Measurements from ENCODE around the gene PRTFDC1. TPM values are rescaled to one million over a fixed set of nuclear protein-coding genes. Genes with fewer than 3 reads are reported as not detected.

The PRTFDC1 gene
- total and polyA plus RNA-seq, 7 experiments from 2014 or later = 0.13 to 1.7 (median 0.69) TPM

GRCh38 chr10:24883176-24883575, 69.2 kb downstream of the PRTFDC1 start:
- Histone ChIP-seq H3K4me3 (ENCODE audit: low read length) (no peak overlapping the region), H3K36me3 (ENCODE audit: control insufficient read depth in 2 of 3, insufficient read depth in 3 of 3, low read length in 3 of 3) (no peaks in the 10 kb centered on the region), H3K4me1 (ENCODE audit: control insufficient read depth in 2 of 2, insufficient read depth in 2 of 2, low read length in 2 of 2) (peaks cover 23 to 63% of the 10 kb centered on the region in 2 donors), H3K27me3 (ENCODE audit: control insufficient read depth in 2 of 2, insufficient read depth in 2 of 2, low read length in 2 of 2) (no peaks in the 10 kb centered on the region), H3K9me3 (ENCODE audit: control insufficient read depth in 2 of 3, low read length in 3 of 3) (no peaks in the 10 kb centered on the region), H3K27ac (ENCODE audit: low read depth, low read length) (peak overlapping the region; percentile 47)
- H3K9me3 Mint-ChIP-seq = peaks cover 0 to 9% (median 3%) of the 10 kb centered on the region in 11 donors
- H3K4me1 Mint-ChIP-seq = peaks cover 37 to 82% (median 75%) of the 10 kb centered on the region in 7 donors
- ATAC-seq (no peak), DNase-seq (no peak)
- no peaks in the 10 kb centered on the region for H3K27me3 Mint-ChIP-seq
- H3K36me3 Mint-ChIP-seq = peaks cover 0 to 22% (median 5%) of the 10 kb centered on the region in 5 donors
- peak overlapping the region in 9 of 10 donors; percentile 31 to 82 (median 66) for H3K4me3 Mint-ChIP-seq
- peak overlapping the region; percentile 79 to 97 (median 92) for H3K27ac Mint-ChIP-seq
- ChIA-PET CTCF (interaction anchor here (1.4 to 1.9 kb wide), 2 partner anchors 11 to 16 kb away, joined by 4 to 5 read pairs; no protein-coding TSS in a partner anchor), POLR2A (interaction anchor here (0.6 to 4.5 kb wide), 6 partner anchors 12 to 1441 kb away, joined by 3 to 33 read pairs (median 3); no protein-coding TSS in a partner anchor)
- intact Hi-C loops (cut with micrococcal nuclease) = loop anchor here in 1 of 2 donors (1.0 to 10.0 kb wide), 3 partner anchors 11 to 261 kb away; no protein-coding TSS in a partner anchor

- intact Hi-C loops (cut with micrococcal nuclease) = loop anchor here in 1 of 2 donors (1.0 to 10.0 kb wide), 5 partner anchors 57 to 260 kb away; partner anchors contain the start of genes ENKUR, PRTFDC1 and THNSL1
- ChIA-PET POLR2A (interaction anchor here (0.6 to 4.5 kb wide), 8 partner anchors 8 to 1440 kb away, joined by 3 to 33 read pairs (median 3); no protein-coding TSS in a partner anchor), CTCF (interaction anchor here (1.4 to 1.9 kb wide), 3 partner anchors 12 to 259 kb away, joined by 4 to 5 read pairs (median 4); no protein-coding TSS in a partner anchor)
- H3K4me3 Mint-ChIP-seq = peak overlapping the region; percentile 72 to 88 (median 86)
- H3K27ac ChIP-seq (ENCODE audit: low read depth, low read length) = peak overlapping the region; percentile 53
- no peaks in the 10 kb centered on the region for H3K27me3 ChIP-seq (ENCODE audit: control insufficient read depth in 2 of 2, insufficient read depth in 2 of 2, low read length in 2 of 2)
- ATAC-seq (peak; percentile 81), DNase-seq (peak in 7 of 9 donors; percentile 42 to 68 (median 63))
- H3K4me3 ChIP-seq (ENCODE audit: low read length) = peak overlapping the region; percentile 44
- H3K4me1 ChIP-seq (ENCODE audit: control insufficient read depth in 2 of 2, insufficient read depth in 2 of 2, low read length in 2 of 2) = peaks cover 15 to 54% of the 10 kb centered on the region in 2 donors
- no peaks in the 10 kb centered on the region for H3K27me3 Mint-ChIP-seq
- H3K36me3 Mint-ChIP-seq = peaks cover 0 to 17% (median 0%) of the 10 kb centered on the region in 5 donors
- peaks cover 27 to 72% (median 65%) of the 10 kb centered on the region in 7 donors for H3K4me1 Mint-ChIP-seq
- no peaks in the 10 kb centered on the region for H3K36me3 ChIP-seq (ENCODE audit: control insufficient read depth in 2 of 3, insufficient read depth in 3 of 3, low read length in 3 of 3)
- peaks cover 0 to 5% (median 0%) of the 10 kb centered on the region in 11 donors for H3K9me3 Mint-ChIP-seq
- H3K27ac Mint-ChIP-seq = peak overlapping the region; percentile 36 to 99 (median 95)
- no peaks in the 10 kb centered on the region for H3K9me3 ChIP-seq (ENCODE audit: control insufficient read depth in 2 of 3, low read length in 3 of 3)
Measured at GRCh38 chr10:24882047-24882698, 70.2 kb downstream of the PRTFDC1 start.

GRCh38 chr10:24879861-24880260, 72.5 kb downstream of the PRTFDC1 start:
- no peak for ATAC-seq
- Mint-ChIP-seq H3K27me3 (no peaks in the 10 kb centered on the region), H3K27ac (peak overlapping the region in 5 of 9 donors; percentile 37 to 90 (median 73)), H3K36me3 (peaks cover 0 to 19% (median 7%) of the 10 kb centered on the region in 5 donors), H3K9me3 (peaks cover 0 to 7% (median 6%) of the 10 kb centered on the region in 11 donors), H3K4me3 (peak overlapping the region in 1 of 10 donors; percentile 31), H3K4me1 (peaks cover 22 to 58% (median 47%) of the 10 kb centered on the region in 7 donors)
- Histone ChIP-seq H3K36me3 (ENCODE audit: control insufficient read depth in 2 of 3, insufficient read depth in 3 of 3, low read length in 3 of 3) (no peaks in the 10 kb centered on the region), H3K27me3 (ENCODE audit: control insufficient read depth in 2 of 2, insufficient read depth in 2 of 2, low read length in 2 of 2) (no peaks in the 10 kb centered on the region), H3K4me1 (ENCODE audit: control insufficient read depth in 2 of 2, insufficient read depth in 2 of 2, low read length in 2 of 2) (peaks cover 12 to 38% of the 10 kb centered on the region in 2 donors), H3K9me3 (ENCODE audit: control insufficient read depth in 2 of 3, low read length in 3 of 3) (peaks cover 0 to 5% (median 0%) of the 10 kb centered on the region in 3 experiments), H3K4me3 (ENCODE audit: low read length) (no peak overlapping the region), H3K27ac (ENCODE audit: low read depth, low read length) (no peak overlapping the region)
- ChIA-PET CTCF (no interaction called here), POLR2A (interaction anchor here (0.7 to 1.7 kb wide), 3 partner anchors 11 to 69 kb away, joined by 3 to 6 read pairs (median 3); no protein-coding TSS in a partner anchor)
- DNase-seq = no peak
- intact Hi-C loops (cut with micrococcal nuclease) = loop anchor here in 1 of 2 donors (5.0 to 10.0 kb wide), 2 partner anchors 55 to 258 kb away; no protein-coding TSS in a partner anchor

- Mint-ChIP-seq H3K4me1 (peaks cover 3 to 16% (median 11%) of the 10 kb centered on the region in 7 donors), H3K9me3 (peaks cover 0 to 18% (median 9%) of the 10 kb centered on the region in 11 donors), H3K4me3 (no peak overlapping the region), H3K36me3 (peaks cover 0 to 14% (median 12%) of the 10 kb centered on the region in 5 donors), H3K27ac (no peak overlapping the region), H3K27me3 (no peaks in the 10 kb centered on the region)
- no peaks in the 10 kb centered on the region for H3K27me3 ChIP-seq (ENCODE audit: control insufficient read depth in 2 of 2, insufficient read depth in 2 of 2, low read length in 2 of 2)
- no peaks in the 10 kb centered on the region for H3K4me1 ChIP-seq (ENCODE audit: control insufficient read depth in 2 of 2, insufficient read depth in 2 of 2, low read length in 2 of 2)
- peaks cover 0 to 7% (median 0%) of the 10 kb centered on the region in 3 experiments for H3K9me3 ChIP-seq (ENCODE audit: control insufficient read depth in 2 of 3, low read length in 3 of 3)
- intact Hi-C loops (cut with micrococcal nuclease) = no loop called here
- H3K36me3 ChIP-seq (ENCODE audit: control insufficient read depth in 2 of 3, insufficient read depth in 3 of 3, low read length in 3 of 3) = no peaks in the 10 kb centered on the region
- ATAC-seq (no peak), DNase-seq (no peak)
- ChIA-PET POLR2A (no interaction called here), CTCF (no interaction called here)
- H3K27ac ChIP-seq (ENCODE audit: low read depth, low read length) = no peak overlapping the region
- no peak overlapping the region for H3K4me3 ChIP-seq (ENCODE audit: low read length)
Measured at GRCh38 chr10:24874133-24874532, 78.3 kb downstream of the PRTFDC1 start.

GRCh38 chr10:24873281-24873683, 79.1 kb downstream of the PRTFDC1 start:
- Histone ChIP-seq H3K27me3 (ENCODE audit: control insufficient read depth in 2 of 2, insufficient read depth in 2 of 2, low read length in 2 of 2) (no peaks in the 10 kb centered on the region), H3K9me3 (ENCODE audit: control insufficient read depth in 2 of 3, low read length in 3 of 3) (peaks cover 0 to 7% (median 0%) of the 10 kb centered on the region in 3 experiments), H3K4me1 (ENCODE audit: control insufficient read depth in 2 of 2, insufficient read depth in 2 of 2, low read length in 2 of 2) (no peaks in the 10 kb centered on the region), H3K27ac (ENCODE audit: low read depth, low read length) (no peak overlapping the region), H3K36me3 (ENCODE audit: control insufficient read depth in 2 of 3, insufficient read depth in 3 of 3, low read length in 3 of 3) (no peaks in the 10 kb centered on the region), H3K4me3 (ENCODE audit: low read length) (no peak overlapping the region)
- no peak for DNase-seq
- Mint-ChIP-seq H3K4me1 (peaks cover 3 to 12% (median 10%) of the 10 kb centered on the region in 7 donors), H3K4me3 (no peak overlapping the region), H3K27me3 (no peaks in the 10 kb centered on the region), H3K36me3 (peaks cover 0 to 14% (median 12%) of the 10 kb centered on the region in 5 donors), H3K27ac (peak overlapping the region in 1 of 9 donors; percentile 41), H3K9me3 (peaks cover 0 to 18% (median 9%) of the 10 kb centered on the region in 11 donors)
- ChIA-PET CTCF (no interaction called here), POLR2A (no interaction called here)
- intact Hi-C loops (cut with micrococcal nuclease) = no loop called here
- ATAC-seq = peak; percentile 63

- no peak for ATAC-seq
- Mint-ChIP-seq H3K36me3 (peaks cover 0 to 16% (median 12%) of the 10 kb centered on the region in 5 donors), H3K4me3 (no peak overlapping the region), H3K4me1 (peaks cover 3 to 12% (median 10%) of the 10 kb centered on the region in 7 donors), H3K9me3 (peaks cover 0 to 18% (median 9%) of the 10 kb centered on the region in 11 donors), H3K27ac (peak overlapping the region in 1 of 9 donors; percentile 41), H3K27me3 (no peaks in the 10 kb centered on the region)
- Histone ChIP-seq H3K27me3 (ENCODE audit: control insufficient read depth in 2 of 2, insufficient read depth in 2 of 2, low read length in 2 of 2) (no peaks in the 10 kb centered on the region), H3K4me1 (ENCODE audit: control insufficient read depth in 2 of 2, insufficient read depth in 2 of 2, low read length in 2 of 2) (no peaks in the 10 kb centered on the region), H3K4me3 (ENCODE audit: low read length) (no peak overlapping the region), H3K27ac (ENCODE audit: low read depth, low read length) (no peak overlapping the region), H3K36me3 (ENCODE audit: control insufficient read depth in 2 of 3, insufficient read depth in 3 of 3, low read length in 3 of 3) (no peaks in the 10 kb centered on the region), H3K9me3 (ENCODE audit: control insufficient read depth in 2 of 3, low read length in 3 of 3) (peaks cover 0 to 7% (median 0%) of the 10 kb centered on the region in 3 experiments)
- ChIA-PET CTCF (no interaction called here), POLR2A (no interaction called here)
- intact Hi-C loops (cut with micrococcal nuclease) = no loop called here
- DNase-seq = no peak
Measured at GRCh38 chr10:24872790-24873182, 79.6 kb downstream of the PRTFDC1 start.

All from naive thymus-derived CD4-positive, alpha-beta T cell (primary cell).